GM12892 (cell line): Measurements from ENCODE around the gene EEF2.

Source experiments
- POLR2A ChIP-seq: IDR thresholded peaks from 2 replicates; pipeline ENCODE4 v1.6.1; 2011; ENCODE audit warnings: low read depth, low read length, control low read depth
- POLR2AphosphoS5 ChIP-seq: IDR thresholded peaks from 2 replicates; pipeline ENCODE4 v1.6.1; 2011; ENCODE audit warnings: low read depth, low read length, control low read depth
- TAF1 ChIP-seq: IDR thresholded peaks from 2 replicates; pipeline ENCODE4 v1.6.1; 2011; ENCODE audit warnings: low read depth, mild to moderate bottlenecking, control low read depth, low read length, borderline replicate concordance

GRCh38 chr19:3950871-3951861 lies 34.1 kb downstream of the EEF2 start:
- TF ChIP-seq POLR2A (no peak), POLR2AphosphoS5 (no peak), TAF1 (no peak)
